ENCODE data around the gene SLC1A2. TPM values are rescaled to one million over a fixed set of nuclear protein-coding genes. Genes with fewer than 3 reads are reported as not detected.

The SLC1A2 gene
- total and polyA plus RNA-seq, 2 donors (not counting 3 experiments of a cell fraction or from before 2014, with no cell fraction given) = not detected

GRCh38 chr11:35237860-35238715 lies 181.3 kb downstream of the SLC1A2 start:
- intact Hi-C loops (cut with micrococcal nuclease) (loop anchor here (1.0 to 10.0 kb wide), 5 partner anchors 101 to 653 kb away; partner anchors contain the start of gene CD44), dilution Hi-C loops (cut with MboI; ENCODE audit: extremely low pct_ligation_motif_present, low sequenced_read_pairs) (no loop called here)
- TF ChIP-seq EZH2 (IDR thresholded peaks at IDR 0.05; ENCODE audit: borderline replicate concordance, low read depth, low read length, severe bottlenecking) = no peak
- no peak for TF ChIP-seq POLR2A (IDR thresholded peaks at IDR 0.05; ENCODE audit: low read depth, low read length)
- TF ChIP-seq FOS (IDR thresholded peaks at IDR 0.05; ENCODE audit: borderline replicate concordance, insufficient read depth, low read length) = no peak
- TF ChIP-seq POLR2AphosphoS5 (IDR thresholded peaks at IDR 0.05; ENCODE audit: insufficient read depth, low read depth, low read length) = no peak
- TF ChIP-seq MYC (IDR thresholded peaks at IDR 0.05; ENCODE audit: low read depth, low read length) = no peak
- TF ChIP-seq, protein P1, sequence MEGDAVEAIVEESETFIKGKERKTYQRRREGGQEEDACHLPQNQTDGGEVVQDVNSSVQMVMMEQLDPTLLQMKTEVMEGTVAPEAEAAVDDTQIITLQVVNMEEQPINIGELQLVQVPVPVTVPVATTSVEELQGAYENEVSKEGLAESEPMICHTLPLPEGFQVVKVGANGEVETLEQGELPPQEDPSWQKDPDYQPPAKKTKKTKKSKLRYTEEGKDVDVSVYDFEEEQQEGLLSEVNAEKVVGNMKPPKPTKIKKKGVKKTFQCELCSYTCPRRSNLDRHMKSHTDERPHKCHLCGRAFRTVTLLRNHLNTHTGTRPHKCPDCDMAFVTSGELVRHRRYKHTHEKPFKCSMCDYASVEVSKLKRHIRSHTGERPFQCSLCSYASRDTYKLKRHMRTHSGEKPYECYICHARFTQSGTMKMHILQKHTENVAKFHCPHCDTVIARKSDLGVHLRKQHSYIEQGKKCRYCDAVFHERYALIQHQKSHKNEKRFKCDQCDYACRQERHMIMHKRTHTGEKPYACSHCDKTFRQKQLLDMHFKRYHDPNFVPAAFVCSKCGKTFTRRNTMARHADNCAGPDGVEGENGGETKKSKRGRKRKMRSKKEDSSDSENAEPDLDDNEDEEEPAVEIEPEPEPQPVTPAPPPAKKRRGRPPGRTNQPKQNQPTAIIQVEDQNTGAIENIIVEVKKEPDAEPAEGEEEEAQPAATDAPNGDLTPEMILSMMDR (IDR thresholded peaks at IDR 0.05; ENCODE audit: extremely low read depth in 1 of 2, insufficient read depth in 1 of 2, low read depth in 1 of 2, low read length in 2 of 2) = peak; percentile 78 to 81
- TF ChIP-seq JUN (IDR thresholded peaks at IDR 0.05; ENCODE audit: borderline replicate concordance, insufficient read depth, insufficient read length, low read depth) = no peak
- TF ChIP-seq GATA2 (IDR thresholded peaks at IDR 0.05; ENCODE audit: insufficient read depth, insufficient read length, low read depth, low read length) = no peak
- TF ChIP-seq, protein P2, sequence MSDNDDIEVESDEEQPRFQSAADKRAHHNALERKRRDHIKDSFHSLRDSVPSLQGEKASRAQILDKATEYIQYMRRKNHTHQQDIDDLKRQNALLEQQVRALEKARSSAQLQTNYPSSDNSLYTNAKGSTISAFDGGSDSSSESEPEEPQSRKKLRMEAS (IDR thresholded peaks at IDR 0.05; ENCODE audit: insufficient read depth, insufficient read length) = no peak
- no peak overlapping the region for H3K27ac ChIP-seq (ENCODE audit: insufficient read depth, low read depth, low read length)
- peak overlapping the region; percentile 49 for H2AFZ ChIP-seq (ENCODE audit: low read depth, low read length)
- H3K4me1 ChIP-seq (ENCODE audit: control insufficient read depth, extremely low read depth, insufficient read depth, low read length) = no peaks in the 10 kb centered on the region
- peak; percentile 70 for DNase-seq (ENCODE audit: low read depth, low spot score)
- H3K27me3 ChIP-seq (ENCODE audit: control insufficient read depth in 2 of 2, insufficient read depth in 2 of 2, low read length in 2 of 2) = peaks cover 5 to 21% of the 10 kb centered on the region in 2 experiments
- CTCF ChIA-PET = interaction anchor here (0.7 to 3.9 kb wide), 25 partner anchors 9 to 316 kb away, joined by 3 to 41 read pairs (median 4); no protein-coding TSS in a partner anchor
- no peak overlapping the region for H3K9ac ChIP-seq (replicated peaks; ENCODE audit: extremely low read depth, insufficient read depth, low read length)
- H3K4me2 ChIP-seq (ENCODE audit: insufficient read depth, low read length) = no peak overlapping the region
- H3K4me3 ChIP-seq (replicated peaks in 1 of 3; ENCODE audit: insufficient read depth in 1 of 3, low read depth in 1 of 3, low read length in 3 of 3) = no peak overlapping the region
- no peaks in the 10 kb centered on the region for H3K9me1 ChIP-seq (replicated peaks; ENCODE audit: control insufficient read depth, extremely low read depth, insufficient read depth, low read length)
- POLR2A ChIA-PET = no interaction called here
- FAIRE-seq = peak; percentile 77
- no peaks in the 10 kb centered on the region for H3K79me2 ChIP-seq (ENCODE audit: control insufficient read depth, insufficient read depth, low read length)
- H4K20me1 ChIP-seq (replicated peaks; ENCODE audit: control insufficient read depth, extremely low read depth, insufficient read depth, low read length) = no peaks in the 10 kb centered on the region
- no TSS peak for BruUV-seq (replicated peaks)
- no peaks in the 10 kb centered on the region for H3K9me3 ChIP-seq (replicated peaks; ENCODE audit: control insufficient read depth, insufficient read depth, low read length)
- H3K36me3 ChIP-seq (ENCODE audit: control insufficient read depth in 2 of 2, extremely low read depth in 1 of 2, insufficient read depth in 2 of 2, low read length in 2 of 2) = no peaks in the 10 kb centered on the region

Data from endothelial cell of umbilical vein (primary cell).